HG03108 (cell line): ENCODE data around the gene SAP25.
"Not testable (repeated sequence)": the region's sequence is repeated elsewhere in the genome, so short reads cannot be mapped to it uniquely, and the experiment has no call there.

Experiments
- ATAC-seq: cut with Tn5 transposase; IDR thresholded peaks from one replicate; pipeline ENCODE4 v1.9.1; 2021; ENCODE audit warnings: moderate library complexity; ENCODE audit not compliant: unreplicated experiment

SAP25 gene

DNA sequence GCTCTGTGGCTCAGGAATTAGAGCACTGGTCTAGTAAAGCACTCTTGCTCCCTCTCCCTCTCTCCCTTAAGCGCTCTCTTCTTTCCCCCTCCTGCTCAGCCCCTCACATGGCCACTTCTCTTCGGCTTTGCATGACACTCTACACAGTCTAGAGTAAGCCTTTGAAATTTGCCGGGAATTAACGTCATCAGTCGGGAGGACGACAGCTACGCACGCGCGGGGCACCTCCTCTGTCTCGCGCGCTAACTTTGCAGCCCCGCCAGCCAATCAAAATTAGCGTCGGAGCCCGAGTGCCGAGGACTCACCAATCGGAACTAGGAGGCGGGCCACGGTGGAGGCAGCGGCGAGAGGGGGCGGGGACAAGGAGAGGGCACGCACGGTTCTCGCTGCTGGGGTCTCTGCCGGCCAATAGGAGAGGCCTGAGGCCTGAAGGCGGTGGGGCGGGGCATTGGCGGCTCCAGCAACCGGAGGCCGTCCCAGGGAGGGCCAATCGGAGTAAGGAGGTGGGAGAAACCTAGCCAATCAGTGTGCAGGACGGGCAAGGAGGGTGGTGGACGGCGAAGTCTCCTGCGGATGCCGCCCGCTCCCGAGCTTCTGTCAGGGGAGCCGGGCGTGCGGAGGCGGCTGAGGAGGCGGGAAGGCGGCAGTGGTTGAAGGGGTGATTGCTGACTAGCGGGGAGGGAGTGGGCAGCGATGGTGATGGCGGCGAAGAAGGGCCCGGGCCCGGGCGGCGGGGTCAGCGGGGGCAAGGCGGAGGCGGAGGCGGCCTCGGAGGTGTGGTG lies 34.9 kb downstream of the SAP25 start, which contains the start of gene AGFG2:
Gene AGFG2 (plus strand): TSS at position 550 of the 782 bp plus-strand sequence. CDS start 144 bp downstream, at position 694.
- ATAC-seq = peak; percentile 95

DNA sequence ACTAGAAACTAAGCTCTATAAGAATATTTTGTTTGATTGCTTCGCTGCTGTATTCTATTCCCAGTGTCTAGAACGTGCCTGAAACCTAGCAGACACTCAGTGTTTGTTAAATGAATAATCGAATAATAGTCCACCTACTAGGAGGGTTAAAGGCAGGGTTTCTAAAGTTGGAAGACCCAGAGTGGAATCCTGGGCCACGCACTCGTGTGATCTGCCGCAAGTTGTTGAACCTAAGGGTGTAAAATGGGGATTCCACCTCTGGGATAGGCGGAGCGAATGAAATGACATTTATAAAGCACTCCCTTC lies 35.4 kb downstream of the SAP25 start:
- ATAC-seq = no peak

DNA sequence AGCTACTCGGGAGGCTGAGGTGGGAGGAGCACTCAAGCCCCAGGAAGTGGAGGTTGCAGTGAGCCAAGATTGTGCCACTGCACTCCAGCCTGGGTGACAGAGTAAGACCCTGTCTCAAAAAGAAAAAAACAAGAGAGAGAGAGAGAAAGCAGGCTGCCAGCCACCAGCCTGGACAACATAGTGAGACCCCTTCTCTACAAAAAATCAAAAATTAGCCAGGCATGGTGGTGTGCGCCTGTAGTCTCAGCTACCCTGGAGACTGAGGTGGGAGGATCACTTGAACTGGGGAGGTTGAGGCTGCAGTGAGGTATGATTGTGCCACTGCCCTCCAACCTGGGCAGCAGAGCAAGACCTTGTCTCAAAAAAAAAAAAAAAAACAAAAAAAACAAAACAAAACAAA lies 37.0 kb downstream of the SAP25 start:
- ATAC-seq = not testable (repeated sequence)

DNA sequence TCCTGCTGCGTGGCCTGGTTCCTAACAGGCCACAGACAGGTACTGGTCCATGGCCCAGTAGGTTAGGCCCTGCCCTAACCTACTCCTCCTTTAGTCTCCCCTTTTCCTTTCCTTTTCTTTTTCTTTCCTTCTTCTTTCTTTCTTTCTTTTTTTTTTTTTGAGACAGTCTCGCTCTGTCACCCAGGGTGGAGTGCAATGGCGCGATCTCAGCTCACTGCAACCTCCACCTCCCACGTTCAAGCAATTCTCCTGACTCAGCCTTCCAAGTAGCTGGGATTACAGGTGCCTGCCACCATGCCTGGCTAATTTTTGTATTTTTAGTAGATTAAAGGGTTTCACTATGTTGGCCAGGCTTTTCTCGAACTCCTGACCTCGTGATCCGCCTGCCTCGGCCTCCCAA lies 37.7 kb downstream of the SAP25 start:
- not testable (repeated sequence) for ATAC-seq

DNA sequence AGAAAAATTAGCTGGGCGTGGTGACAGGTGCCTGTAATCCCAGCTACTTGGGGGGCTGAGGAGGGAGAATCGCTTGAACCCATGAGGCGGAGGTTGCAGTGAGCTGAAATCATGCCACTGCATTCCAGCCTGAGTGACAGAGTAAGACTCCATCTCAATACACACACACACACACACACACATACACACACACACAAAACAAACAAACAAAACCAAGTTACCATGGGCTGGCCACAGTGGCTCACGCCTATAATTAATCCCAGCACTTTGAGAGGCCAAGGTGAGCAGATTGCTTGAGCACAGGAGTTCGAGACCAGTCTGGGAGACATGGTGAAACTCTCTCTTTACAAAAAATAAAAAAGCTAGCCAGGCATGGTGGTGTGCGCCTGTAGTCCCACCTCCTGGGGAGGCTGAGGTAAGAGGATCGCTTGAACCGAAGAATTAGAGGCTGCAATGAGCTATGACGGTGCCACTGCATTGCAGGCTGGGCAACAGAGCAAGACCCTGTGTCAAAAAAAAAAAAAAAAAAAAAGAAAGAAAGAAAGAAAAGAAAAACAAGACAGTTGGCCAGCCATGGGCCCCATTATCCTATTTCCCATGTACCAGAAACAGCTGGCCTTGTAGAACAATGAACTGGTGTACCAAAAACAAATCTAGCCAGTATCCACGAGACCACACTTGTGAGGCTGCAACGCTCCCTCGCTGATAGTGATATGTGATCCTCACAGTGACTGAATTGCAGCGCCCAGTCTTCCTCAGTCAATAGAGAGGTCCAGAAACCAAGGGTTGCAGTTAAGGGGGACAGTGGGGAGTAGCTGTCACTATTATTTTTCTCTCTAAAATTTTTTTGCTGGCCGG lies 41.3 kb downstream of the SAP25 start:
- ATAC-seq = no peak

DNA sequence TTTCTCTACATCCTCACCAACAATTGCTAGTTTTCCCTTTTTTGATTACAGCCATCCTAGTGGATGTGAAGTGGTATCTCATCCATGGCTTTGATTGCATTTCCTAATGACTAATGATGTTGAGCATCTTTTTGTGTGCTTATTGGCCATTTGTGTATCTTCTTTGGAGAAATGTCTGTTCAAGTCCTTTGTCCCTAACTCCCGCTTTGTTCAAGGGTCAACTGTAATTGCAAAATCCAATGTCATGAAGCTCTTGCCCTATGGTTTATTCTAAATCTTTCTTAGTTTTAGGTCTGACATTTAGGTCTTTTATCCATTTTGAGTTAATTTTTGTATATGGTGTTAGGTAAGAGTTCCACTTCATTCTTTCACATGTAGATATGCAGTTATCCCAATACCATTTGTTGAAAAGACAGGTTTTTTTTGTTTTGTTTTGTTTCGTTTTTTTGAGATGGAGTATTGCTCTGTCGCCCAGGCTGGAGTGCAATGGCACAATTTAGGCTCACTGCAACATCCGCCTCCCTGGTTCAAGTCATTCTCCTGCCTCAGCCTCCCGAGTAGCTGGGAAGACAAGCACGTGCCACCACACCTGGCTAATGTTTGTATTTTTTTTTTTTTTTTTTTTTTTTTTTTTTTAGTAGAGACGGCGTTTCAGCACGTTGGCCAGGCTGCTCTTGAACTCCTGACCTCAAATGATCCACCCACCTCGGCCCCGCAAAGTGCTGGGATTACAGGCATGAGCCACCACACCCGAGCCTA lies 45.4 kb downstream of the SAP25 start:
- ATAC-seq = not testable (repeated sequence)

DNA sequence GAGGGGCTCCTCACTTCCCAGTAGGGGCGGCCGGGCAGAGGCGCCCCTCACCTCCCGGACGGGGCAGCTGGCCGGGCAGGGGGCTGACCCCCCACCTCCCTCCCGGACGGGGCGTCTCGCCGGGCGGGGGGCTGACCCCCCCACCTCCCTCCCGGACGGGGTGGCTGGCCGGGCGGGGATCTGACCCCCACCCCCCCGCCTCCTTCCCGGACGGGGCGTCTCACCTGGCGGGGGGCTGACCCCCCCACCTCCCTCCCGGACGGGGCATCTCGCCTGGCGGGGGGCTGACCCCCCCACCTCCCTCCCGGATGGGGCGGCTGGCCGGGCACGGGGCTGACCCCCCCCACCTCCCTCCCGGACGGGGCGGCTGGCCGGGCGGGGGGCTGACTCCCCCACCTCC lies 50.5 kb downstream of the SAP25 start:
- ATAC-seq = not testable (repeated sequence)
